ENCODE data around the gene C1orf216.

Gene C1orf216

GRCh38 chr1:35674111-35674510, 44.6 kb downstream of the C1orf216 start:
- no peaks in the 10 kb centered on the region for H3K27me3 ChIP-seq (ENCODE audit: low read length)
- no peaks in the 10 kb centered on the region for H4K20me1 ChIP-seq (ENCODE audit: low read depth, low read length)
- H3K27ac ChIP-seq (ENCODE audit: low read depth, low read length), result no peak overlapping the region
- no peaks in the 10 kb centered on the region for H3K36me3 ChIP-seq (ENCODE audit: low read length)
- TF ChIP-seq, protein P1, sequence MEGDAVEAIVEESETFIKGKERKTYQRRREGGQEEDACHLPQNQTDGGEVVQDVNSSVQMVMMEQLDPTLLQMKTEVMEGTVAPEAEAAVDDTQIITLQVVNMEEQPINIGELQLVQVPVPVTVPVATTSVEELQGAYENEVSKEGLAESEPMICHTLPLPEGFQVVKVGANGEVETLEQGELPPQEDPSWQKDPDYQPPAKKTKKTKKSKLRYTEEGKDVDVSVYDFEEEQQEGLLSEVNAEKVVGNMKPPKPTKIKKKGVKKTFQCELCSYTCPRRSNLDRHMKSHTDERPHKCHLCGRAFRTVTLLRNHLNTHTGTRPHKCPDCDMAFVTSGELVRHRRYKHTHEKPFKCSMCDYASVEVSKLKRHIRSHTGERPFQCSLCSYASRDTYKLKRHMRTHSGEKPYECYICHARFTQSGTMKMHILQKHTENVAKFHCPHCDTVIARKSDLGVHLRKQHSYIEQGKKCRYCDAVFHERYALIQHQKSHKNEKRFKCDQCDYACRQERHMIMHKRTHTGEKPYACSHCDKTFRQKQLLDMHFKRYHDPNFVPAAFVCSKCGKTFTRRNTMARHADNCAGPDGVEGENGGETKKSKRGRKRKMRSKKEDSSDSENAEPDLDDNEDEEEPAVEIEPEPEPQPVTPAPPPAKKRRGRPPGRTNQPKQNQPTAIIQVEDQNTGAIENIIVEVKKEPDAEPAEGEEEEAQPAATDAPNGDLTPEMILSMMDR (IDR thresholded peaks at IDR 0.05; ENCODE audit: insufficient read depth, low read length, poor library complexity, severe bottlenecking), result no peak
- no peak for TF ChIP-seq EZH2phosphoT487 (conservative IDR thresholded peaks at IDR 0.05; ENCODE audit: low read length)
- H3F3A ChIP-seq (ENCODE audit: insufficient read depth), result no peaks in the 10 kb centered on the region
- H2AFZ ChIP-seq (ENCODE audit: low read depth, low read length, severe bottlenecking), result no peak overlapping the region
- H3K4me3 ChIP-seq (ENCODE audit: insufficient read depth, low read length, poor library complexity, severe bottlenecking), result no peak overlapping the region
- no peaks in the 10 kb centered on the region for H3K9me2 ChIP-seq (replicated peaks; ENCODE audit: insufficient read depth, low read length)
- H3K79me2 ChIP-seq (ENCODE audit: insufficient read depth, low read length), result no peaks in the 10 kb centered on the region
- H3K4me2 ChIP-seq (ENCODE audit: low read depth, low read length, poor library complexity, severe bottlenecking), result no peak overlapping the region
- no peak overlapping the region for H3K9ac ChIP-seq (ENCODE audit: low read length)
- H3K9me3 ChIP-seq (ENCODE audit: insufficient read depth, low read length), result no peaks in the 10 kb centered on the region

GRCh38 chr1:35672116-35672515, 46.6 kb downstream of the C1orf216 start:
- TF ChIP-seq EZH2phosphoT487 (conservative IDR thresholded peaks at IDR 0.05; ENCODE audit: low read length), result no peak
- TF ChIP-seq, protein P1 (IDR thresholded peaks at IDR 0.05; ENCODE audit: insufficient read depth, low read length, poor library complexity, severe bottlenecking), result no peak
- Histone ChIP-seq H3F3A (ENCODE audit: insufficient read depth) (no peaks in the 10 kb centered on the region), H3K9ac (ENCODE audit: low read length) (no peak overlapping the region), H3K4me3 (ENCODE audit: insufficient read depth, low read length, poor library complexity, severe bottlenecking) (no peak overlapping the region), H3K4me2 (ENCODE audit: low read depth, low read length, poor library complexity, severe bottlenecking) (no peak overlapping the region), H3K9me3 (ENCODE audit: insufficient read depth, low read length) (no peaks in the 10 kb centered on the region), H4K20me1 (ENCODE audit: low read depth, low read length) (no peaks in the 10 kb centered on the region), H3K9me2 (replicated peaks; ENCODE audit: insufficient read depth, low read length) (no peaks in the 10 kb centered on the region), H3K79me2 (ENCODE audit: insufficient read depth, low read length) (no peaks in the 10 kb centered on the region), H3K27me3 (ENCODE audit: low read length) (no peaks in the 10 kb centered on the region), H2AFZ (ENCODE audit: low read depth, low read length, severe bottlenecking) (no peak overlapping the region), H3K36me3 (ENCODE audit: low read length) (no peaks in the 10 kb centered on the region), H3K27ac (ENCODE audit: low read depth, low read length) (no peak overlapping the region)

- no peak for TF ChIP-seq EZH2phosphoT487 (conservative IDR thresholded peaks at IDR 0.05; ENCODE audit: low read length)
- TF ChIP-seq, protein P1 (IDR thresholded peaks at IDR 0.05; ENCODE audit: insufficient read depth, low read length, poor library complexity, severe bottlenecking), result no peak
- no peaks in the 10 kb centered on the region for H3K9me2 ChIP-seq (replicated peaks; ENCODE audit: insufficient read depth, low read length)
- no peaks in the 10 kb centered on the region for H3K79me2 ChIP-seq (ENCODE audit: insufficient read depth, low read length)
- H2AFZ ChIP-seq (ENCODE audit: low read depth, low read length, severe bottlenecking), result no peak overlapping the region
- H3F3A ChIP-seq (ENCODE audit: insufficient read depth), result no peaks in the 10 kb centered on the region
- no peak overlapping the region for H3K4me2 ChIP-seq (ENCODE audit: low read depth, low read length, poor library complexity, severe bottlenecking)
- H4K20me1 ChIP-seq (ENCODE audit: low read depth, low read length), result no peaks in the 10 kb centered on the region
- H3K27me3 ChIP-seq (ENCODE audit: low read length), result no peaks in the 10 kb centered on the region
- H3K4me3 ChIP-seq (ENCODE audit: insufficient read depth, low read length, poor library complexity, severe bottlenecking), result no peak overlapping the region
- no peaks in the 10 kb centered on the region for H3K9me3 ChIP-seq (ENCODE audit: insufficient read depth, low read length)
- no peak overlapping the region for H3K9ac ChIP-seq (ENCODE audit: low read length)
- no peaks in the 10 kb centered on the region for H3K36me3 ChIP-seq (ENCODE audit: low read length)
- no peak overlapping the region for H3K27ac ChIP-seq (ENCODE audit: low read depth, low read length)
These were observed 50.2 kb downstream of the C1orf216 start for GRCh38 chr1:35668506-35668905.

Data from SU-DHL-6 (cell line).